Right lobe of liver (tissue), 4 donors: ENCODE measurements around the gene ARSB.

ENCODE experiments used
- POLR2A ChIP-seq: fragments of 450-650 bp; IDR thresholded peaks from one replicate; pipeline ENCODE4 v1.6.1; 2017; ENCODE audit warnings: antibody characterized with exemption, mild to moderate bottlenecking
- TF ChIP-seq, protein P1 (sequence below), 4 donors: fragments of 200-600 bp in 3 of 4; fragments of 450-650 bp in 1 of 4; IDR thresholded peaks; one replicate each; pipeline versions ENCODE4 v1.5.1 to v1.8.0; 2016 to 2022; ENCODE audit warnings: antibody characterized with exemption in 4 of 4, mild to moderate bottlenecking in 2 of 4
- donor health status: DM: no; HTN: no; CAD: no.
- donor health status: DM: no; HTN: no; CAD: no.
- donor health status: DM: no; HTN: yes; CAD: no.

GRCh38 chr5:78779262-78779661 lies 205.8 kb downstream of the ARSB start:
- TF ChIP-seq, protein P1, sequence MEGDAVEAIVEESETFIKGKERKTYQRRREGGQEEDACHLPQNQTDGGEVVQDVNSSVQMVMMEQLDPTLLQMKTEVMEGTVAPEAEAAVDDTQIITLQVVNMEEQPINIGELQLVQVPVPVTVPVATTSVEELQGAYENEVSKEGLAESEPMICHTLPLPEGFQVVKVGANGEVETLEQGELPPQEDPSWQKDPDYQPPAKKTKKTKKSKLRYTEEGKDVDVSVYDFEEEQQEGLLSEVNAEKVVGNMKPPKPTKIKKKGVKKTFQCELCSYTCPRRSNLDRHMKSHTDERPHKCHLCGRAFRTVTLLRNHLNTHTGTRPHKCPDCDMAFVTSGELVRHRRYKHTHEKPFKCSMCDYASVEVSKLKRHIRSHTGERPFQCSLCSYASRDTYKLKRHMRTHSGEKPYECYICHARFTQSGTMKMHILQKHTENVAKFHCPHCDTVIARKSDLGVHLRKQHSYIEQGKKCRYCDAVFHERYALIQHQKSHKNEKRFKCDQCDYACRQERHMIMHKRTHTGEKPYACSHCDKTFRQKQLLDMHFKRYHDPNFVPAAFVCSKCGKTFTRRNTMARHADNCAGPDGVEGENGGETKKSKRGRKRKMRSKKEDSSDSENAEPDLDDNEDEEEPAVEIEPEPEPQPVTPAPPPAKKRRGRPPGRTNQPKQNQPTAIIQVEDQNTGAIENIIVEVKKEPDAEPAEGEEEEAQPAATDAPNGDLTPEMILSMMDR (IDR thresholded peaks at IDR 0.05): no peak
- TF ChIP-seq POLR2A: no peak
